Measurements from ENCODE around the gene DLK1. TPM values are rescaled to one million over a fixed set of nuclear protein-coding genes. Genes with fewer than 3 reads are reported as not detected.

The DLK1 gene
- total and polyA plus RNA-seq, 12 donors: 1.3 to 35.0 (median 7.3) TPM

DNA sequence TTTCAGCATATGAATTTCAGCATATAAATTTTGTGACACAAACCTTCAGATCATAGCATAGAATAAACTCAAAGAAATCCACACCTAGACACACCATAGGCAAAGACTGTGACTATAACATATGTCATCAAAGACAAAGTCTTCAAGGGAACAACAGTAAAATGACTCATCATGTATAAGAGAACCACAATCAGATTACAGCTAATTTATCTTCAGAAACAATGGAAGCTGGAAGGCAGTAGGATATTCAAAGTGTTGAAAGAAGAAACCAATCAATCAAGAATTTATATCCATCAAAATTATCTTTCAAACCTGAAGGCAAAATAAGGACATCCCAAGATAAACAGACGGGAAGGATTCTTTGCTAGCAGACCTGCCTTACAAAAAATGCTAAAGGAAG lies 29.0 kb downstream of the DLK1 start:
- Histone ChIP-seq H3K27ac (no peak overlapping the region), H3K27me3 (peaks cover 0 to 20% (median 7%) of the 10 kb centered on the region in 7 donors), H3K4me1 (no peaks in the 10 kb centered on the region), H3K4me3 (no peak overlapping the region), H3K9me3 (no peaks in the 10 kb centered on the region), H3K36me3 (no peaks in the 10 kb centered on the region)
- WGBS, 2 donors: 79 to 87% methylated on average over 1 of the region's 1 CpG
- ATAC-seq: no peak
- no peak for DNase-seq
- intact Hi-C loops (cut with DNase I): loop anchor here in 1 of 10 donors (2.0 kb wide), 1 partner anchor 47 kb away; no protein-coding TSS in a partner anchor
- TF ChIP-seq, protein P1, sequence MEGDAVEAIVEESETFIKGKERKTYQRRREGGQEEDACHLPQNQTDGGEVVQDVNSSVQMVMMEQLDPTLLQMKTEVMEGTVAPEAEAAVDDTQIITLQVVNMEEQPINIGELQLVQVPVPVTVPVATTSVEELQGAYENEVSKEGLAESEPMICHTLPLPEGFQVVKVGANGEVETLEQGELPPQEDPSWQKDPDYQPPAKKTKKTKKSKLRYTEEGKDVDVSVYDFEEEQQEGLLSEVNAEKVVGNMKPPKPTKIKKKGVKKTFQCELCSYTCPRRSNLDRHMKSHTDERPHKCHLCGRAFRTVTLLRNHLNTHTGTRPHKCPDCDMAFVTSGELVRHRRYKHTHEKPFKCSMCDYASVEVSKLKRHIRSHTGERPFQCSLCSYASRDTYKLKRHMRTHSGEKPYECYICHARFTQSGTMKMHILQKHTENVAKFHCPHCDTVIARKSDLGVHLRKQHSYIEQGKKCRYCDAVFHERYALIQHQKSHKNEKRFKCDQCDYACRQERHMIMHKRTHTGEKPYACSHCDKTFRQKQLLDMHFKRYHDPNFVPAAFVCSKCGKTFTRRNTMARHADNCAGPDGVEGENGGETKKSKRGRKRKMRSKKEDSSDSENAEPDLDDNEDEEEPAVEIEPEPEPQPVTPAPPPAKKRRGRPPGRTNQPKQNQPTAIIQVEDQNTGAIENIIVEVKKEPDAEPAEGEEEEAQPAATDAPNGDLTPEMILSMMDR (IDR thresholded peaks at IDR 0.05): no peak

DNA sequence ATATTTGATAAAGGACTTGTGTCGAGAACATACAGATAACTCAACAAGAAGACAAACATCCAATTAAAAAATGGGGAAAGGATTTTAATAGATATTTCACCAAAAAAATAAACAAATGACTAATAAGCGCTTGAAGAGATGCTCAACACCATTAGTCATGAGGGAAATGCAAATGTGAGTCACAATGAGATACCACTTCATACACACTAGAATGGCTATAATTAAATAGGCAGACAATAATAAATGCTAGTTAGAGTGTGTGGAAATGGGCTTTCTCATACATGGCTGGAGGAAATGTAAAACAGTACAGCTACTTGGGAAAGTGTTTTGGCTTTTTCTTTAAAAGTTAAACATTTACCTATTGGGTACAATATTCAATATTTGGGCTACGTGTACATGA lies 34.8 kb downstream of the DLK1 start:
- Histone ChIP-seq H3K4me3 (no peak overlapping the region), H3K36me3 (no peaks in the 10 kb centered on the region), H3K9me3 (no peaks in the 10 kb centered on the region), H3K4me1 (no peaks in the 10 kb centered on the region), H3K27ac (no peak overlapping the region), H3K27me3 (peaks cover 0 to 22% (median 9%) of the 10 kb centered on the region in 7 donors)
- 94 to 95% methylated on average over 3 of the region's 3 CpGs for WGBS, 2 donors
- ATAC-seq (no peak), DNase-seq (no peak)
- intact Hi-C loops (cut with DNase I): no loop called here
- TF ChIP-seq, protein P1 (IDR thresholded peaks at IDR 0.05): no peak

DNA sequence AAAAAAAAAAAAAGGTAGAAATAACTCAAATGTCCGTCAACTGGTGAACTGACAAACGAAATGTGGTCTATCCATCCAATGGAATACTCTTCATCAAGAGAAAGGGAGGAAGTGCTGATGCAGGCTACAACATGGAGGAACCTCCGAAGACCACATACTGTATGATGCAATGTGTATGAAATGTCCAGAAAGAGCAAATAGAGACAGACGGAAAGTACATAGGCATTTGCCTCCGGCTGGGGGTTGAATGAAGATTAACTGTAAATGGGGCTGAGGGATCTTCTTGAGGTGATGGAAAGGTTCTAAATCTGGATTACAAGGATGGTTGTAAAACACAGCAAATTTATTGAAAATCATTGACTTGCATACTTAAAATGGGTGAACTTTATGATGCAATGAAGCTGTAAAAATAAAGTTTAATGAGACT lies 35.4 kb downstream of the DLK1 start:
- Histone ChIP-seq H3K4me3 (no peak overlapping the region), H3K9me3 (no peaks in the 10 kb centered on the region), H3K36me3 (no peaks in the 10 kb centered on the region), H3K27me3 (peaks cover 0 to 24% (median 9%) of the 10 kb centered on the region in 7 donors), H3K27ac (no peak overlapping the region), H3K4me1 (no peaks in the 10 kb centered on the region)
- DNase-seq (no peak), ATAC-seq (no peak)
- 84 to 89% methylated on average over 5 of the region's 5 CpGs for WGBS, 2 donors
- intact Hi-C loops (cut with DNase I): no loop called here
- TF ChIP-seq, protein P1 (IDR thresholded peaks at IDR 0.05): no peak

DNA sequence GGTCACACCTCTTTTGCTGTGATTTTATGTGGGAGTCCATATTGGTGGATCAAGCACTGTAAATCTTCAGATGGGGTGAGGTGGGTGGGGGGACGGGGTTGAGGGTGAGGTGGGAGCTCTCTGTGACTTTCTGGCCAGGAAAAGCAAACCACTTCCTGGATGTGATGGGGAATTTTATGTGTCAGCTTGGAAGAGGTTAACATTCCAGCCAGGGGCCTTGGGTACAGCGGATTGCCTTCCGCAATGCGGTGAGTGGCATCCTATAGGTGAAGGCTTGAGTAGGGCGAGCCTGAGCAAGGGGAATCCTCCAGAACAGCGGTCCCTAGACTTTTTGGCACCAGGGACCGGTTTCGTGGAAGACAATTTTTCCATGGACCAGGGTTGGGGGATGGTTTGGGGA lies 36.2 kb downstream of the DLK1 start:
- DNase-seq: no peak
- H3K4me1 ChIP-seq: no peaks in the 10 kb centered on the region
- no peaks in the 10 kb centered on the region for H3K9me3 ChIP-seq
- TF ChIP-seq, protein P1 (IDR thresholded peaks at IDR 0.05): no peak
- H3K27ac ChIP-seq: no peak overlapping the region
- H3K36me3 ChIP-seq: no peaks in the 10 kb centered on the region
- intact Hi-C loops (cut with DNase I): no loop called here
- peaks cover 0 to 19% (median 9%) of the 10 kb centered on the region in 7 donors for H3K27me3 ChIP-seq
- no peak overlapping the region for H3K4me3 ChIP-seq
- 86 to 87% methylated on average over 8 of the region's 8 CpGs for WGBS, 2 donors
- ATAC-seq: no peak
